SU-DHL-6 (cell line): Measurements from ENCODE around the gene MMP17.

Experiments
- H2AFZ ChIP-seq: fragments of 200-600 bp; sonication (generic); 2 replicates; pipeline ENCODE4 v1.6.1; 2014; ENCODE audit warnings: low read depth, mild to moderate bottlenecking, moderate library complexity, mixed read lengths, antibody characterized with exemption, low read length; ENCODE audit not compliant: severe bottlenecking
- H3F3A ChIP-seq: fragments of 200-600 bp; shearing (Covaris generic); 2 replicates; pipeline ENCODE4 v1.6.0; 2016; ENCODE audit warnings: antibody characterized with exemption, mild to moderate bottlenecking; ENCODE audit not compliant: insufficient read depth
- H3K27ac ChIP-seq: fragments of 200-600 bp; sonication (generic); 2 replicates; pipeline ENCODE4 v1.5.1; 2016; ENCODE audit warnings: low read depth, mild to moderate bottlenecking, low read length, moderate library complexity, mixed read lengths
- H3K27me3 ChIP-seq: fragments of 200-600 bp; sonication (generic), shearing (Covaris generic); 2 replicates; pipeline ENCODE4 v1.6.0; 2014; ENCODE audit warnings: mild to moderate bottlenecking, low read length
- H3K36me3 ChIP-seq: fragments of 200-600 bp; sonication (generic); 2 replicates; pipeline ENCODE4 v1.6.1; 2014; ENCODE audit warnings: mild to moderate bottlenecking, low read length, mixed read lengths
- H3K4me2 ChIP-seq: fragments of 300-600, 200-600 bp; shearing (Covaris generic), sonication (generic); 2 replicates; pipeline ENCODE4 v1.6.0; 2014; ENCODE audit warnings: low read length, low read depth, mild to moderate bottlenecking; ENCODE audit not compliant: poor library complexity, severe bottlenecking
- H3K4me3 ChIP-seq: fragments of 200-600 bp; sonication (generic); 2 replicates; pipeline ENCODE4 v1.5.1; 2014; ENCODE audit warnings: antibody characterized with exemption, low read length, mild to moderate bottlenecking, mixed read lengths; ENCODE audit not compliant: insufficient read depth, poor library complexity, severe bottlenecking
- H3K79me2 ChIP-seq: fragments of 200-600 bp; sonication (generic); 2 replicates; pipeline ENCODE4 v1.6.1; 2014; ENCODE audit warnings: mild to moderate bottlenecking, low read length, moderate library complexity; ENCODE audit not compliant: insufficient read depth
- H3K9ac ChIP-seq: fragments of 200-600 bp; sonication (generic); 2 replicates; pipeline ENCODE4 v1.7.0; 2014; ENCODE audit warnings: mild to moderate bottlenecking, low read length
- H3K9me2 ChIP-seq: fragments of 200-600 bp; sonication (generic); replicated peaks from 2 replicates; pipeline ENCODE4 v1.6.1; 2014; ENCODE audit warnings: low read length; ENCODE audit not compliant: insufficient read depth
- H3K9me3 ChIP-seq: fragments of 200-600 bp; sonication (generic); 2 replicates; pipeline ENCODE4 v1.6.1; 2014; ENCODE audit warnings: low read length, mixed read lengths; ENCODE audit not compliant: insufficient read depth
- H4K20me1 ChIP-seq: fragments of 200-600 bp; sonication (generic); 2 replicates; pipeline ENCODE4 v1.6.1; 2014; ENCODE audit warnings: low read depth, mild to moderate bottlenecking, antibody characterized with exemption, low read length, moderate library complexity, mixed read lengths
- EZH2phosphoT487 ChIP-seq: fragments of 200-600 bp; sonication (generic), shearing (Covaris generic); conservative IDR thresholded peaks from 2 replicates; pipeline ENCODE4 v1.6.1; 2018; ENCODE audit warnings: mild to moderate bottlenecking, antibody characterized with exemption, low read length, moderate library complexity, mixed read lengths
- TF ChIP-seq, protein P1 (sequence below): fragments of 200-600 bp; sonication (generic); IDR thresholded peaks from one replicate; pipeline ENCODE4 v1.5.1; 2017; ENCODE audit warnings: antibody characterized with exemption, mild to moderate bottlenecking, low read length, moderate library complexity; ENCODE audit not compliant: insufficient read depth, poor library complexity, severe bottlenecking

The MMP17 gene

DNA sequence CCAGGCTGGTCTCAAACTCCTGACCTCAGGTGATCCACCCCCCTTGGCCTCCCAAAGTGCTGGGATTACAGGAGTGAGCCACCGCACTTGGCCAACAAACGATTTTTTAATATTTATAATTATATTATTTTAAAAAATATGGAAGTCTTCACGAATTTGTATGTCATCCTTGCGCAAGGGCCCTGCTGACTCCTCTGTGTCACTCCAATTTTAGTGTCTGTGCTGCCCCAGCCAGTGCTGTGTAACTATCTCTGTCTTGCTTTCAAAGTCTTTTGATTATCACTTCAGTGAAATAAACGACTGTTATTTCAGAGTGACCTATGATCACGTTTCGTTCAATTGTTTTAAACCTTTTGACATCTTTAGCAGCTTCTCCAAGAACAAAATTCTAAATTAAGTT lies 13.1 kb upstream of the MMP17 start:
- H3F3A ChIP-seq: no peaks in the 10 kb centered on the region
- H3K4me3 ChIP-seq: no peak overlapping the region
- no peaks in the 10 kb centered on the region for H4K20me1 ChIP-seq
- H3K9me3 ChIP-seq: 0 out of 2 replicates have a peak, but pooled peaks cover 3% of the 10 kb centered on the region
- no peaks in the 10 kb centered on the region for H3K79me2 ChIP-seq
- H3K36me3 ChIP-seq: no peaks in the 10 kb centered on the region
- H3K9me2 ChIP-seq: no peaks in the 10 kb centered on the region
- H2AFZ ChIP-seq: no peak overlapping the region
- H3K9ac ChIP-seq: no peak overlapping the region
- H3K27ac ChIP-seq: no peak overlapping the region
- peaks cover 3% of the 10 kb centered on the region; the same call in 1 of the 2 replicates for H3K27me3 ChIP-seq
- TF ChIP-seq EZH2phosphoT487: no peak
- TF ChIP-seq, protein P1, sequence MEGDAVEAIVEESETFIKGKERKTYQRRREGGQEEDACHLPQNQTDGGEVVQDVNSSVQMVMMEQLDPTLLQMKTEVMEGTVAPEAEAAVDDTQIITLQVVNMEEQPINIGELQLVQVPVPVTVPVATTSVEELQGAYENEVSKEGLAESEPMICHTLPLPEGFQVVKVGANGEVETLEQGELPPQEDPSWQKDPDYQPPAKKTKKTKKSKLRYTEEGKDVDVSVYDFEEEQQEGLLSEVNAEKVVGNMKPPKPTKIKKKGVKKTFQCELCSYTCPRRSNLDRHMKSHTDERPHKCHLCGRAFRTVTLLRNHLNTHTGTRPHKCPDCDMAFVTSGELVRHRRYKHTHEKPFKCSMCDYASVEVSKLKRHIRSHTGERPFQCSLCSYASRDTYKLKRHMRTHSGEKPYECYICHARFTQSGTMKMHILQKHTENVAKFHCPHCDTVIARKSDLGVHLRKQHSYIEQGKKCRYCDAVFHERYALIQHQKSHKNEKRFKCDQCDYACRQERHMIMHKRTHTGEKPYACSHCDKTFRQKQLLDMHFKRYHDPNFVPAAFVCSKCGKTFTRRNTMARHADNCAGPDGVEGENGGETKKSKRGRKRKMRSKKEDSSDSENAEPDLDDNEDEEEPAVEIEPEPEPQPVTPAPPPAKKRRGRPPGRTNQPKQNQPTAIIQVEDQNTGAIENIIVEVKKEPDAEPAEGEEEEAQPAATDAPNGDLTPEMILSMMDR: no peak
- no peak overlapping the region for H3K4me2 ChIP-seq

DNA sequence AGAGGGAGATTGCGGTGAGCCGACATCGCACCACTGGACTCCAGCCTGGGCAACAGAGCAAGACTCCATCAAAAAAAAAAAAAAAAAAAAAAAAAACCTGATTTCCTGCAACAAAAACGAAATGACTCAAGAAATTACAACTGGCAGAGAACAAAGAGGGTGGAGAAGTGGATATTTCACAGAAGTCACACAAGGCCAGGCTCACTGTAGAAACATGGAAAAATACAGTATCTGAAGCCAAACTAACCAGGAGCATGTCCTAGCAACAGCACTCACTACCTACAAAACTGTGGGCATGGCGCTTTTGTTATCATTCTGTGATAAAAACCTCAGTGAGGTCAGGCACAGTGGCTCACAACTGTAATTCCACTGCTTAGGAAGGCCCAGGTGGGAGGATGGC lies 11.7 kb upstream of the MMP17 start:
- no peak for TF ChIP-seq EZH2phosphoT487
- TF ChIP-seq, protein P1: no peak
- no peak overlapping the region for H2AFZ ChIP-seq
- peaks cover 3% of the 10 kb centered on the region; the same call in 1 of the 2 replicates for H3K27me3 ChIP-seq
- no peak overlapping the region for H3K27ac ChIP-seq
- H3K9ac ChIP-seq: no peak overlapping the region
- no peak overlapping the region for H3K4me3 ChIP-seq
- no peaks in the 10 kb centered on the region for H3K9me2 ChIP-seq
- no peaks in the 10 kb centered on the region for H3K79me2 ChIP-seq
- no peaks in the 10 kb centered on the region for H4K20me1 ChIP-seq
- H3F3A ChIP-seq: no peaks in the 10 kb centered on the region
- H3K36me3 ChIP-seq: no peaks in the 10 kb centered on the region
- H3K4me2 ChIP-seq: no peak overlapping the region
- H3K9me3 ChIP-seq: 0 out of 2 replicates have a peak, but pooled peaks cover 3% of the 10 kb centered on the region

DNA sequence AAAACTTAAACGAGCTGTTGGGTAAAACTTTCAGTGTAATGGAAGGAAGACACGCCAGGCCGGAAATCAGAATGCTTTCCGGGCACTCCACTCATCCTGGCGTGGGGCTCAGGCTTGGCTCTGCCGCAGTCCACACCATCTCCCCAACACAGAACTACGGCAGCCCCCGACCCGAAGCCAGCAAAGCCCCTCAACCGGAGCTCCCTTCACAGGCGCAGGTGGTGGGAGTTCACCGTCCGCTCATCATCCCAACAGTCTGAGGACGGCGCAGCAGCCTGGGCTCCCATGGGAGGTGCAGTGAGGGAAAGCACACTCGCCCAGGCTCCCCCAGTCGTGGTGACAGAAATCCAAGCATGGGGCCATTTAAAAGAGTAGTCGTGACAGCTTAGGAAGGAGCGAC lies 11.0 kb upstream of the MMP17 start:
- TF ChIP-seq EZH2phosphoT487: no peak
- TF ChIP-seq, protein P1: no peak
- 0 out of 2 replicates have a peak, but pooled peaks cover 3% of the 10 kb centered on the region for H3K9me3 ChIP-seq
- H3K9me2 ChIP-seq: no peaks in the 10 kb centered on the region
- H3K36me3 ChIP-seq: no peaks in the 10 kb centered on the region
- no peak overlapping the region for H2AFZ ChIP-seq
- no peaks in the 10 kb centered on the region for H4K20me1 ChIP-seq
- H3K4me2 ChIP-seq: no peak overlapping the region
- H3K4me3 ChIP-seq: no peak overlapping the region
- peaks cover 3% of the 10 kb centered on the region; the same call in 1 of the 2 replicates for H3K27me3 ChIP-seq
- no peak overlapping the region for H3K27ac ChIP-seq
- no peaks in the 10 kb centered on the region for H3F3A ChIP-seq
- no peak overlapping the region for H3K9ac ChIP-seq
- no peaks in the 10 kb centered on the region for H3K79me2 ChIP-seq
